CD4-positive, alpha-beta memory T cell (primary cell): ENCODE data around the gene TTC39C. TPM values are rescaled to one million over a fixed set of nuclear protein-coding genes. Genes with fewer than 3 reads are reported as not detected.

Source experiments
- CTCF ChIA-PET: fragments of 350-600 bp; sonication (Branson Sonifier 250); formaldehyde crosslinking; loops from one replicate; lab custom pipeline; 2021; ENCODE audit warnings: inconsistent platforms; ENCODE audit not compliant: partially characterized antibody; lab: Charles Lee
- POLR2A ChIA-PET: fragments of 350-600 bp; sonication (Branson Sonifier 250); formaldehyde crosslinking; loops from one replicate; lab custom pipeline; 2021; ENCODE audit not compliant: partially characterized antibody; lab: Charles Lee
- DNase-seq, 5 donors: peaks; one replicate each; pipeline versions ENCODE4 v3.0.0 to v3.0.0-alpha.2; 2020 to 2022; ENCODE audit warnings: mixed read lengths in 1 of 5
- H3K27ac ChIP-seq: one replicate; pipeline ENCODE4 v1.7.0; 2013; ENCODE audit warnings: low read depth, low read length
- H3K27me3 ChIP-seq: 2 replicates; pipeline ENCODE4 v1.7.0; 2013; ENCODE audit warnings: mild to moderate bottlenecking, low read length, moderate library complexity; ENCODE audit not compliant: insufficient read depth
- H3K36me3 ChIP-seq: 2 replicates; pipeline ENCODE4 v1.7.0; 2013; ENCODE audit warnings: mild to moderate bottlenecking, low read length, moderate library complexity; ENCODE audit not compliant: insufficient read depth
- H3K4me1 ChIP-seq: 2 replicates; pipeline ENCODE4 v1.7.0; 2013; ENCODE audit warnings: mild to moderate bottlenecking, low read length, moderate library complexity; ENCODE audit not compliant: insufficient read depth
- H3K4me3 ChIP-seq, 2 donors: one replicate each; pipeline ENCODE4 v1.7.0; 2013; ENCODE audit warnings: low read length in 2 of 2, mild to moderate bottlenecking in 1 of 2
- H3K9me3 ChIP-seq, 2 donors: one replicate each; pipeline ENCODE4 v1.7.0; 2013; ENCODE audit warnings: low read length in 2 of 2, control low read depth in 1 of 2; ENCODE audit not compliant: control insufficient read depth in 1 of 2
- H3K27ac Mint-ChIP-seq, 7 donors: one replicate each; pipeline ENCODE4 v1.8.0; 2020 to 2021; ENCODE audit warnings: mixed read lengths in 7 of 7, mild to moderate bottlenecking in 6 of 7, inconsistent platforms in 3 of 7, moderate library complexity in 3 of 7
- H3K27me3 Mint-ChIP-seq, 2 donors: one replicate each; pipeline ENCODE4 v1.8.0; 2020 to 2021; ENCODE audit warnings: mixed read lengths in 2 of 2
- H3K36me3 Mint-ChIP-seq, 2 donors: one replicate each; pipeline ENCODE4 v1.8.0; 2020 to 2021; ENCODE audit warnings: mixed read lengths in 2 of 2, inconsistent platforms in 1 of 2, mild to moderate bottlenecking in 1 of 2
- H3K4me1 Mint-ChIP-seq, 4 donors: one replicate each; pipeline ENCODE4 v1.8.0; 2020 to 2021; ENCODE audit warnings: mixed read lengths in 4 of 4, mild to moderate bottlenecking in 1 of 4
- H3K4me3 Mint-ChIP-seq, 8 donors: one replicate each; pipeline ENCODE4 v1.8.0; 2020 to 2021; ENCODE audit warnings: mixed read lengths in 8 of 8, mild to moderate bottlenecking in 7 of 8, moderate library complexity in 6 of 8, inconsistent platforms in 3 of 8
- H3K9me3 Mint-ChIP-seq, 8 donors: one replicate each; pipeline ENCODE4 v1.8.0; 2020 to 2021; ENCODE audit warnings: mixed read lengths in 8 of 8, mild to moderate bottlenecking in 5 of 8, inconsistent platforms in 3 of 8, moderate library complexity in 1 of 8
- intact Hi-C: fragments of 100-400 bp; cut with micrococcal nuclease; formaldehyde crosslinking; loops from one replicate; pipeline ENCODE4 v1.15.1; 2023
- polyA plus RNA-seq, 2 donors: library from polyadenylated mRNA; unstranded; fragments of 300-500 nt; fragmentation: Illumina TruSeq; gene quantifications; one replicate each; pipeline ENCODE4 v1.2.3, GENCODE V29; 2021
- total RNA-seq, 2 experiments: library from RNA; stranded (reverse); gene quantifications; one replicate each; pipeline ENCODE4 v1.2.3, GENCODE V29; 2021

TTC39C gene
- total and polyA plus RNA-seq, 4 experiments from 2014 or later, result 134 to 180 (median 167) TPM

DNA sequence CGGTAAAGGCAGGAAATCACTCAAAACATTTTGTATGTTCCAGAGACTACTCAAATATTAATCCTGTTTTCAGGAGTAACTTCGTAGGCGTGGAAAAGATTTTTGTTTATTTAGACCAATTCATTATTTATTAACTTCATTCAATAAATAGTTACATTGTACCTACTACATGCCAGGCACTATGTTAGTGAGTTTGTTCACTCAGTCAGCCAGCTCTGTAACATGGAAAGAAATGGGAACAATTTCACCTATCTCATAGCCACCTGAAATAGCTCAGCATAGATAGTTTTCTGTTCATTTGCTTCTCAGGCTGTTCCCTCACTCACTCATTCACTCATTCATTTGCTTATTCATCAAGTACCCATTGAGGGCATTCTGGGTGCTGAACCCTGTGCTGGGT lies 34.6 kb downstream of the TTC39C start:
- Mint-ChIP-seq H3K27me3 (no peaks in the 10 kb centered on the region), H3K4me3 (peak overlapping the region in 5 of 8 donors; percentile 12 to 71 (median 55)), H3K36me3 (peaks cover 13 to 31% of the 10 kb centered on the region in 2 donors), H3K4me1 (peaks cover 52 to 85% (median 65%) of the 10 kb centered on the region in 4 donors), H3K9me3 (no peaks in the 10 kb centered on the region), H3K27ac (peak overlapping the region; percentile 33 to 72 (median 51))
- POLR2A ChIA-PET, result no interaction called here
- Histone ChIP-seq H3K27me3 (no peaks in the 10 kb centered on the region), H3K4me1 (peaks cover 86% of the 10 kb centered on the region), H3K4me3 (no peak overlapping the region), H3K9me3 (no peaks in the 10 kb centered on the region), H3K36me3 (peaks cover 3% of the 10 kb centered on the region), H3K27ac (no peak overlapping the region)
- no peak for DNase-seq
- CTCF ChIA-PET, result no interaction called here
- intact Hi-C loops, result no loop called here

DNA sequence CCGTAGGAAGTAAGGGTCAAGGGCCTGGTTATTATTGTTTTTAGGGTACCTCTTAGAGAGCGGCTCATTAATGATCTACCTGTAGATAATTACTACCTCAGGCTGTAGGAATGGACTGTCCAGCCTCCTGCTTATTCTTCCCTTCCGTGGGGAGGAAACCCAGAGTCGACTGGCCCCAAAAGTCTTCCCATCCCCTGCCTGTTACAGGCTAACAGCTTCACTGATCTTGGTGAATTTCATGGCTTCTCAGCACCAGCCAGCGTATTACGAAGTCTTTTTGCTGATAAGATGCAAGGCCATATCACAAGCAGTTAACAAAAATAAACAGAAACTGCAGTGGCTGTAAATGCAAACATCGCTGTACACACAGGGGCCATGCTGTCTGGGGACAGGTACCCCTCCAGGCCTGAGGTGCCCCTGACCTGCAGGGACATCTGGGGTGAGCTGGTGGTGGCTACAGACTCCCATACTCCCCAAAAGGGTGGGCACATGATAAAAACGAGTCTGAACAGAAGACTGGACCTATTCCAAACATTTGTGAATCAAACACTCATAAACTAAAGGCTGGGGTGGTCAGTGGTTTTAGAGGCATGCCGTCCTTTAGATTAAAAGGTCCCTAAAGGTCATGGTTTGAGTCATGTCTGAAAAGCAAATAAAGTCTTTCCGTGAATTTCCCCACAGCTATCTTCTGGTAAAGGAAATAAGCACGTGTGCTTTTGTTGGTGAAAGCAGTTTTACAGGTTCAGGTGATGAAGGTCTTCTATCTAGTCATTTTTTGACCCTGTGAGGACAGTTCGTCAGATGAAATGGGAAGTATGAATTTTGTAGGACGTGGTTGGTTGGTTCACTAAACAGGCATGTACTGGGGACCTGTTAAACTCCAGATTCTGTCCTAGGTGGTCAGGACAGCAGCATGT lies 36.7 kb downstream of the TTC39C start:
- Mint-ChIP-seq H3K36me3 (peaks cover 6 to 31% of the 10 kb centered on the region in 2 donors), H3K4me3 (peak overlapping the region in 7 of 8 donors; percentile 36 to 71 (median 54)), H3K27me3 (no peaks in the 10 kb centered on the region), H3K4me1 (peaks cover 63 to 95% (median 75%) of the 10 kb centered on the region in 4 donors), H3K9me3 (no peaks in the 10 kb centered on the region), H3K27ac (peak overlapping the region; percentile 51 to 92 (median 80))
- Histone ChIP-seq H3K27me3 (no peaks in the 10 kb centered on the region), H3K27ac (peak overlapping the region; percentile 28), H3K9me3 (no peaks in the 10 kb centered on the region), H3K4me1 (peaks cover 100% of the 10 kb centered on the region), H3K4me3 (peak overlapping the region in 1 of 2 donors; percentile 1), H3K36me3 (peaks cover 3% of the 10 kb centered on the region)
- DNase-seq, result no peak
- ChIA-PET CTCF (interaction anchor here (0.8 to 1.0 kb wide), 3 partner anchors 8 to 69 kb away, joined by 3 to 4 read pairs (median 3); no protein-coding TSS in a partner anchor), POLR2A (interaction anchor here (1.0 to 1.7 kb wide), 4 partner anchors 10 to 36 kb away, joined by 3 to 5 read pairs (median 3); no protein-coding TSS in a partner anchor)
- intact Hi-C loops, result no loop called here

DNA sequence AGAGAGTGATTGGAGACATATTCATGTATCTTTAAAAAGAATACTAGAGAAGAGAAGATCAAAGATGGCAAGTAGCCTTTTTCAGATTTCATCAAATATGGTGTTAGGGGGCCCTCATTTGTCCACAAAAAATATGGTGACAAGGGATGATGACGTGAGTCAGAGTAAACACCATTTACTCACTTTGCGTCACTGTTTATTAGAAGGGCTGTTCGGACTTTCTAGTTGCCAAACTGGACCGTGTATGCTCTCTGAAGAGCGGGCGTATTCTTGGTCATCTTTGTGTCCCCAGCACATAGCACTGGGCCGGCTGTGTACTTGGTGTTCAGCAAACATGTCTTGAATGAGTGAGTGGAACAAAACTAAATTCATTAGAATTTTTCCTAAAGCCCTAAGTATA lies 37.5 kb downstream of the TTC39C start:
- peaks cover 67 to 98% (median 79%) of the 10 kb centered on the region in 4 donors for H3K4me1 Mint-ChIP-seq
- POLR2A ChIA-PET, result no interaction called here
- H3K36me3 Mint-ChIP-seq, result peaks cover 6 to 37% of the 10 kb centered on the region in 2 donors
- H3K27me3 ChIP-seq, result no peaks in the 10 kb centered on the region
- H3K36me3 ChIP-seq, result peaks cover 3% of the 10 kb centered on the region
- no peaks in the 10 kb centered on the region for H3K9me3 Mint-ChIP-seq
- H3K27me3 Mint-ChIP-seq, result no peaks in the 10 kb centered on the region
- intact Hi-C loops, result loop anchor here (1.0 kb wide), 1 partner anchor 88 kb away; no protein-coding TSS in a partner anchor
- H3K27ac ChIP-seq, result no peak overlapping the region
- H3K4me3 ChIP-seq, result no peak overlapping the region
- H3K4me1 ChIP-seq, result peaks cover 100% of the 10 kb centered on the region
- peak overlapping the region in 4 of 8 donors; percentile 38 to 71 (median 61) for H3K4me3 Mint-ChIP-seq
- H3K27ac Mint-ChIP-seq, result peak overlapping the region; percentile 51 to 92 (median 80)
- no peak for DNase-seq
- CTCF ChIA-PET, result no interaction called here
- H3K9me3 ChIP-seq, result no peaks in the 10 kb centered on the region

DNA sequence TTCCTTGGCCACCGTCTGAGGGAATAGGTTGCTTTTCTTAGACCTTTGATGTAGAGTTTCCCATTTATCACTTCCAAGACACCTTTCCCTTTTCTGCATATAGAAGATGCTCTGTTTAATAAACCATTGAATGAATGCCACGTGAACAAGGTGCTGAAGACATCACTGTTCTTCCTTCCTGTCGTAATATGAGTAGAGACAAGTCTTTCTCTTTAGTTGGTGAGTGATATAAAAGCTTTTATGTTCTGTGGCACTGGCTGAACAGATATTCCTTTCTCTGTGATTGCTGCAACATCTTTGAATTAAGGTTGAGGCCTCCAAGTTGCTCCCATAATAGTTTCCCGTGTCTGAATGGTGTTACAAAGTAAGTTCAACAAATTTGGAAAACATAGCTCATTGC lies 38.7 kb downstream of the TTC39C start:
- peak in 2 of 5 donors; percentile 21 to 24 for DNase-seq
- Histone ChIP-seq H3K4me1 (peaks cover 93% of the 10 kb centered on the region), H3K9me3 (no peaks in the 10 kb centered on the region), H3K36me3 (peaks cover 3% of the 10 kb centered on the region), H3K27ac (peak overlapping the region; percentile 33), H3K4me3 (no peak overlapping the region), H3K27me3 (no peaks in the 10 kb centered on the region)
- H3K9me3 Mint-ChIP-seq, result no peaks in the 10 kb centered on the region
- POLR2A ChIA-PET, result interaction anchor here (1.0 to 1.6 kb wide), 7 partner anchors 9 to 227 kb away, joined by 3 to 6 read pairs (median 3); no protein-coding TSS in a partner anchor
- H3K4me3 Mint-ChIP-seq, result peak overlapping the region in 7 of 8 donors; percentile 4 to 67 (median 64)
- H3K36me3 Mint-ChIP-seq, result peaks cover 11 to 43% of the 10 kb centered on the region in 2 donors
- intact Hi-C loops, result no loop called here
- peaks cover 72 to 100% (median 83%) of the 10 kb centered on the region in 4 donors for H3K4me1 Mint-ChIP-seq
- CTCF ChIA-PET, result interaction anchor here (0.6 to 1.5 kb wide), 5 partner anchors 10 to 43 kb away, joined by 3 to 5 read pairs (median 3); no protein-coding TSS in a partner anchor
- no peaks in the 10 kb centered on the region for H3K27me3 Mint-ChIP-seq
- H3K27ac Mint-ChIP-seq, result peak overlapping the region; percentile 51 to 89 (median 77)

DNA sequence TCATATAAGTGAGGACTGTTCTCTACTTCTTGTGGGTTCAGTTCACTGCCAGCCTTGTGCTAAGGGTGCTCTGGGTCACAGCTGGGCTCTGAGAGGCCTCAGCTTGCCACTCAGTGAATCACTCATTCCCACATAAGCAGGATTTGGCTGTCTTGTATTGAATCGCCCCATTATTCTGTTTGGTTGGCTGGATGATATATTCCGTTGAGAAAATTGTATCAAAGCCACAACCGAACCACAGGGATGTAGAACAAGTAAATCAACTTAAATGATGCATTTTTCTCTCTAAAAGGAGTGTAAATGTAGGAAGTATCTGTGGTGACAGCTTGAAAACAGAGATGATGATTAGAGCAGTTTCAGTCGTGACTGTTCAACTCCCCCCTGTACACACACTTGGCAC lies 39.6 kb downstream of the TTC39C start:
- Histone ChIP-seq H3K27me3 (no peaks in the 10 kb centered on the region), H3K4me3 (no peak overlapping the region), H3K4me1 (peaks cover 84% of the 10 kb centered on the region), H3K27ac (peak overlapping the region; percentile 33), H3K9me3 (no peaks in the 10 kb centered on the region), H3K36me3 (peaks cover 3% of the 10 kb centered on the region)
- Mint-ChIP-seq H3K4me3 (peak overlapping the region in 7 of 8 donors; percentile 26 to 76 (median 54)), H3K4me1 (peaks cover 72 to 97% (median 83%) of the 10 kb centered on the region in 4 donors), H3K27ac (peak overlapping the region; percentile 39 to 89 (median 76)), H3K36me3 (peaks cover 11 to 42% of the 10 kb centered on the region in 2 donors), H3K27me3 (no peaks in the 10 kb centered on the region), H3K9me3 (no peaks in the 10 kb centered on the region)
- intact Hi-C loops, result loop anchor here (1.0 to 2.0 kb wide), 2 partner anchors 8 to 15 kb away; no protein-coding TSS in a partner anchor
- POLR2A ChIA-PET, result interaction anchor here (1.0 to 1.6 kb wide), 7 partner anchors 8 to 228 kb away, joined by 3 to 6 read pairs (median 3); no protein-coding TSS in a partner anchor
- peak in 1 of 5 donors; percentile 57 for DNase-seq
- CTCF ChIA-PET, result interaction anchor here (1.2 to 1.5 kb wide), 3 partner anchors 11 to 27 kb away, joined by 3 to 5 read pairs (median 3); no protein-coding TSS in a partner anchor

DNA sequence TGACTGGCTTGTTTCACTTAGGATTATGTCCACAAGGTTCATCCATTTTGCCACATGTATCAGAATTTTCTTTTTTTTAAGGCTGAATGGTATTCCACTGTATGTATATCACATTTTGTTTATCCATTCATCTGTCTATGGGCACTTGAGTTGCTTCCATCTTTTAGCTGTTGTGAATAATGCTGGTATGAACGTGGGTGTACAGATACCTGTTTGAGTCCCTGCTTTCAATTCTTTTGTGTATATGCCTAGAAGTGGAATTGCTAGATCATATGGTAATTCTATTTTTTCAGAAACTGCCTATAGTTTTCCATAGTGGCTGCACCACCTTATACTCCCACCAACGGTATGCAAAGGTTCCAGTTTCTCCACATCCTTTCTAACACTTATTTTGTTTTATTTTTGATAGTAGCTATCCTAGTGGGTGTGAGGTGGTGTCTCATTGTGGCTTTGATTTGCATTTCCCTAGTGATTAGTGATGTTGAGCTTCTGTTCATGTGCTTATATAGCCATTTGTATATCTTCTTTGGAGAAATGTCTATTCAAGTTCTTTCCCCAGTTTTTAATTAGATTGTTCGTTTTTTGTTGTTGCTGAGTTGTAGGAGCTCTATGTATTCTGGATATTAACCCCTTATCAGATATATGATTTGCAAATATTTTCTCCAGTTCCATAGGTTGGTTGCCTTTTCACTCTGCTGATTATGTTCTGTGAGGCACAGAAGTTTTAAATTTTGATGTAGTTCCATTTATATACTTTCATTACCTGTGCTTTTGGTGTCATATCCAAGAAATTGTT lies 40.7 kb downstream of the TTC39C start:
- intact Hi-C loops, result loop anchor here (2.0 kb wide), 1 partner anchor 14 kb away; no protein-coding TSS in a partner anchor
- CTCF ChIA-PET, result interaction anchor here (0.9 to 1.7 kb wide), 7 partner anchors 12 to 136 kb away, joined by 3 to 6 read pairs (median 4); no protein-coding TSS in a partner anchor
- Mint-ChIP-seq H3K27me3 (no peaks in the 10 kb centered on the region), H3K4me3 (peak overlapping the region in 7 of 8 donors; percentile 0 to 85 (median 67)), H3K9me3 (no peaks in the 10 kb centered on the region), H3K36me3 (peaks cover 16 to 43% of the 10 kb centered on the region in 2 donors), H3K27ac (peak overlapping the region; percentile 26 to 87 (median 76)), H3K4me1 (peaks cover 73 to 97% (median 84%) of the 10 kb centered on the region in 4 donors)
- H3K4me3 ChIP-seq, result no peak overlapping the region
- H3K27me3 ChIP-seq, result no peaks in the 10 kb centered on the region
- DNase-seq, result no peak
- no peaks in the 10 kb centered on the region for H3K9me3 ChIP-seq
- peaks cover 83% of the 10 kb centered on the region for H3K4me1 ChIP-seq
- no peak overlapping the region for H3K27ac ChIP-seq
- no peaks in the 10 kb centered on the region for H3K36me3 ChIP-seq
- POLR2A ChIA-PET, result interaction anchor here (0.9 to 1.2 kb wide), 2 partner anchors 41 to 184 kb away, joined by 3 read pairs; partner anchors contain the start of gene TTC39C
